GM23338 (cell line): Measurements from ENCODE around the gene CERS3. TPM values are rescaled to one million over a fixed set of nuclear protein-coding genes. Genes with fewer than 3 reads are reported as not detected.
A peak's percentile ranks its signal among the peaks of the same experiment; 100 is the strongest.

ENCODE experiments used
- ATAC-seq: fragments of 200-7000 bp; cut with Tn5 transposase; 3 replicates; pipeline ENCODE4 v1.9.1; 2020
- DNase-seq: peaks from one replicate; pipeline ENCODE4 v3.0.0-alpha.2; 2015; ENCODE audit warnings: low spot score
- H2AFZ ChIP-seq: fragments of 200-600 bp; sonication (generic); 2 replicates; pipeline ENCODE4 v1.8.0; 2016; ENCODE audit warnings: antibody characterized with exemption, mild to moderate bottlenecking, moderate library complexity
- H3F3A ChIP-seq: fragments of 200-600 bp; sonication (generic); replicated peaks from 2 replicates; pipeline ENCODE4 v1.8.0; 2017; ENCODE audit warnings: antibody characterized with exemption, mixed run types, low read depth
- H3K27ac ChIP-seq: fragments of 200-600 bp; sonication (generic); 2 replicates; pipeline ENCODE4 v1.6.1; 2016; ENCODE audit warnings: low read depth
- H3K27me3 ChIP-seq: fragments of 200-600 bp; sonication (generic); 2 replicates; pipeline ENCODE4 v1.8.0; 2016; ENCODE audit warnings: mild to moderate bottlenecking, mixed run types, moderate library complexity; ENCODE audit not compliant: insufficient read depth
- H3K36me3 ChIP-seq: fragments of 200-600 bp; sonication (generic); 2 replicates; pipeline ENCODE4 v1.8.0; 2016; ENCODE audit warnings: mild to moderate bottlenecking; ENCODE audit not compliant: insufficient read depth
- H3K4me1 ChIP-seq: fragments of 200-600 bp; sonication (generic); 2 replicates; pipeline ENCODE4 v1.8.0; 2016; ENCODE audit warnings: mild to moderate bottlenecking, moderate library complexity; ENCODE audit not compliant: insufficient read depth
- H3K4me2 ChIP-seq: fragments of 200-600 bp; sonication (generic); 2 replicates; pipeline ENCODE4 v1.7.1; 2017; ENCODE audit warnings: mixed run types
- H3K4me3 ChIP-seq: fragments of 200-600 bp; sonication (generic); 2 replicates; pipeline ENCODE4 v1.6.1; 2016; ENCODE audit warnings: mixed run types
- H3K79me2 ChIP-seq: fragments of 200-600 bp; sonication (generic); replicated peaks from 2 replicates; pipeline ENCODE4 v1.8.0; 2017; ENCODE audit warnings: mild to moderate bottlenecking; ENCODE audit not compliant: insufficient read depth
- H3K9me2 ChIP-seq: fragments of 200-600 bp; sonication (generic); 2 replicates; pipeline ENCODE4 v1.8.0; 2017; ENCODE audit not compliant: insufficient read depth
- H4K20me1 ChIP-seq: fragments of 200-600 bp; sonication (generic); replicated peaks from 2 replicates; pipeline ENCODE4 v1.8.0; 2017; ENCODE audit warnings: mild to moderate bottlenecking; ENCODE audit not compliant: insufficient read depth
- H3K27ac Mint-ChIP-seq: 2 replicates; pipeline ENCODE4 v1.8.0; 2020; ENCODE audit warnings: inconsistent platforms, mild to moderate bottlenecking, moderate library complexity, mixed read lengths
- H3K27me3 Mint-ChIP-seq: 3 replicates; pipeline ENCODE4 v1.8.0; 2022; ENCODE audit warnings: low read depth, mild to moderate bottlenecking, moderate library complexity, mixed read lengths, inconsistent platforms; ENCODE audit not compliant: insufficient read depth, poor library complexity
- H3K36me3 Mint-ChIP-seq: 3 replicates; pipeline ENCODE4 v1.8.0; 2021; ENCODE audit warnings: low read depth, mild to moderate bottlenecking, inconsistent platforms, moderate library complexity, mixed read lengths
- H3K4me1 Mint-ChIP-seq: 3 replicates; pipeline ENCODE4 v1.8.0; 2020; ENCODE audit warnings: mild to moderate bottlenecking, inconsistent platforms, mixed read lengths
- H3K4me3 Mint-ChIP-seq: 3 replicates; pipeline ENCODE4 v1.8.0; 2021; ENCODE audit warnings: moderate library complexity, mild to moderate bottlenecking, inconsistent platforms, mixed read lengths
- H3K9me3 Mint-ChIP-seq: 3 replicates; pipeline ENCODE4 v1.8.0; 2020; ENCODE audit warnings: moderate library complexity, mild to moderate bottlenecking, inconsistent platforms, mixed read lengths
- CTCF ChIP-seq, 2 experiments: fragments of 200-600 bp in 1 of 2; sonication (generic) in 1 of 2; conservative IDR thresholded peaks; 2 replicates each; pipeline versions ENCODE4 v1.5.1 to v1.6.1; 2016 to 2017; ENCODE audit warnings: antibody characterized with exemption in 2 of 2, low read depth in 2 of 2, mild to moderate bottlenecking in 2 of 2, moderate library complexity in 1 of 2
- EZH2phosphoT487 ChIP-seq: fragments of 200-600 bp; sonication (generic); IDR thresholded peaks from one replicate; pipeline ENCODE4 v1.8.1; 2018; ENCODE audit warnings: antibody characterized with exemption; ENCODE audit not compliant: unreplicated experiment
- JUNB ChIP-seq: IDR thresholded peaks from one replicate; pipeline ENCODE4 v1.6.1; 2016; ENCODE audit warnings: antibody characterized with exemption; ENCODE audit not compliant: unreplicated experiment
- NANOG ChIP-seq: IDR thresholded peaks from 2 replicates; pipeline ENCODE4 v1.6.1; 2016; ENCODE audit warnings: antibody characterized with exemption, borderline replicate concordance
- POLR2AphosphoS5 ChIP-seq: IDR thresholded peaks from 2 replicates; pipeline ENCODE4 v1.6.1; 2016; ENCODE audit warnings: antibody characterized with exemption, low read depth
- STAT1 ChIP-seq: IDR thresholded peaks from one replicate; pipeline ENCODE4 v1.6.1; 2016; ENCODE audit warnings: antibody characterized with exemption; ENCODE audit not compliant: unreplicated experiment
- ZNF114 ChIP-seq: fragments of 250-450 bp; sonication (Bioruptor Pico); IDR thresholded peaks from 2 replicates; pipeline ENCODE4 v1.5.0; 2020; ENCODE audit warnings: mild to moderate bottlenecking, moderate library complexity
- ZNF331 ChIP-seq: fragments of 250-450 bp; sonication (Bioruptor Pico); IDR thresholded peaks from 2 replicates; pipeline ENCODE4 v1.5.0; 2020; ENCODE audit warnings: low read depth, mild to moderate bottlenecking, moderate library complexity
- polyA plus RNA-seq: library from polyadenylated mRNA; unstranded; fragments of >200 nt; fragmentation: Nextera tagmentation; extraction: Ambion mirVana; gene quantifications from 2 replicates; pipeline ENCODE4 v1.2.1, GENCODE V29; 2016
- total RNA-seq: library from RNA; depleted of rRNA; stranded (reverse); fragments of >200 nt; shearing (Covaris generic); gene quantifications from 2 replicates; pipeline ENCODE4 v1.2.3, GENCODE V29; 2014
- TF ChIP-seq, protein P1 (sequence below): IDR thresholded peaks from 2 replicates; pipeline ENCODE4 v1.6.1; 2016; ENCODE audit warnings: antibody characterized with exemption
- TF ChIP-seq, protein P2 (sequence below): IDR thresholded peaks from one replicate; pipeline ENCODE4 v1.6.1; 2018; ENCODE audit warnings: antibody characterized with exemption; ENCODE audit not compliant: unreplicated experiment

The CERS3 gene
- total and polyA plus RNA-seq, 2 experiments from 2014 or later = 1.8 to 2.2 TPM

- ATAC-seq = peak; percentile 87
- Mint-ChIP-seq H3K27ac (no peak overlapping the region), H3K4me3 (peak overlapping the region; percentile 87)
These were observed 155.4 kb downstream of the CERS3 start for GRCh38 chr15:100373120-100373896.

More at GRCh38 chr15:100373120-100373896, 155.4 kb downstream of the CERS3 start:
- Histone ChIP-seq H3K36me3 (no peaks in the 10 kb centered on the region), H4K20me1 (no peaks in the 10 kb centered on the region), H3K4me1 (no peaks in the 10 kb centered on the region), H2AFZ (peak overlapping the region; percentile 94), H3K27me3 (peaks cover 28% of the 10 kb centered on the region), H3K79me2 (no peaks in the 10 kb centered on the region), H3K4me3 (peak overlapping the region; percentile 83), H3K4me2 (peak overlapping the region; percentile 92), H3K9me2 (0 out of 2 replicates have a peak, but pooled peaks cover 4% of the 10 kb centered on the region), H3K27ac (no peak overlapping the region), H3F3A (no peaks in the 10 kb centered on the region)
- Mint-ChIP-seq H3K36me3 (peaks cover 23% of the 10 kb centered on the region), H3K27me3 (peaks cover 20% of the 10 kb centered on the region), H3K9me3 (peaks cover 30% of the 10 kb centered on the region), H3K4me1 (peaks cover 6% of the 10 kb centered on the region; the same call in 2 of the 3 replicates)
- TF ChIP-seq STAT1 = no peak
- no peak for TF ChIP-seq EZH2phosphoT487
- no peak for TF ChIP-seq ZNF114 (CRISPR knock-in tag)
- TF ChIP-seq, protein P1, sequence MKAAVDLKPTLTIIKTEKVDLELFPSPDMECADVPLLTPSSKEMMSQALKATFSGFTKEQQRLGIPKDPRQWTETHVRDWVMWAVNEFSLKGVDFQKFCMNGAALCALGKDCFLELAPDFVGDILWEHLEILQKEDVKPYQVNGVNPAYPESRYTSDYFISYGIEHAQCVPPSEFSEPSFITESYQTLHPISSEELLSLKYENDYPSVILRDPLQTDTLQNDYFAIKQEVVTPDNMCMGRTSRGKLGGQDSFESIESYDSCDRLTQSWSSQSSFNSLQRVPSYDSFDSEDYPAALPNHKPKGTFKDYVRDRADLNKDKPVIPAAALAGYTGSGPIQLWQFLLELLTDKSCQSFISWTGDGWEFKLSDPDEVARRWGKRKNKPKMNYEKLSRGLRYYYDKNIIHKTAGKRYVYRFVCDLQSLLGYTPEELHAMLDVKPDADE = no peak
- TF ChIP-seq, protein P2, sequence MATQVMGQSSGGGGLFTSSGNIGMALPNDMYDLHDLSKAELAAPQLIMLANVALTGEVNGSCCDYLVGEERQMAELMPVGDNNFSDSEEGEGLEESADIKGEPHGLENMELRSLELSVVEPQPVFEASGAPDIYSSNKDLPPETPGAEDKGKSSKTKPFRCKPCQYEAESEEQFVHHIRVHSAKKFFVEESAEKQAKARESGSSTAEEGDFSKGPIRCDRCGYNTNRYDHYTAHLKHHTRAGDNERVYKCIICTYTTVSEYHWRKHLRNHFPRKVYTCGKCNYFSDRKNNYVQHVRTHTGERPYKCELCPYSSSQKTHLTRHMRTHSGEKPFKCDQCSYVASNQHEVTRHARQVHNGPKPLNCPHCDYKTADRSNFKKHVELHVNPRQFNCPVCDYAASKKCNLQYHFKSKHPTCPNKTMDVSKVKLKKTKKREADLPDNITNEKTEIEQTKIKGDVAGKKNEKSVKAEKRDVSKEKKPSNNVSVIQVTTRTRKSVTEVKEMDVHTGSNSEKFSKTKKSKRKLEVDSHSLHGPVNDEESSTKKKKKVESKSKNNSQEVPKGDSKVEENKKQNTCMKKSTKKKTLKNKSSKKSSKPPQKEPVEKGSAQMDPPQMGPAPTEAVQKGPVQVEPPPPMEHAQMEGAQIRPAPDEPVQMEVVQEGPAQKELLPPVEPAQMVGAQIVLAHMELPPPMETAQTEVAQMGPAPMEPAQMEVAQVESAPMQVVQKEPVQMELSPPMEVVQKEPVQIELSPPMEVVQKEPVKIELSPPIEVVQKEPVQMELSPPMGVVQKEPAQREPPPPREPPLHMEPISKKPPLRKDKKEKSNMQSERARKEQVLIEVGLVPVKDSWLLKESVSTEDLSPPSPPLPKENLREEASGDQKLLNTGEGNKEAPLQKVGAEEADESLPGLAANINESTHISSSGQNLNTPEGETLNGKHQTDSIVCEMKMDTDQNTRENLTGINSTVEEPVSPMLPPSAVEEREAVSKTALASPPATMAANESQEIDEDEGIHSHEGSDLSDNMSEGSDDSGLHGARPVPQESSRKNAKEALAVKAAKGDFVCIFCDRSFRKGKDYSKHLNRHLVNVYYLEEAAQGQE = no peak
- TF ChIP-seq ZNF331 (CRISPR knock-in tag) = no peak
- no peak for TF ChIP-seq JUNB
- no peak for TF ChIP-seq NANOG
- no peak for TF ChIP-seq CTCF (conservative IDR thresholded peaks at IDR 0.05; ENCODE audit: low read depth in 2 of 2)
- TF ChIP-seq POLR2AphosphoS5 = no peak
- DNase-seq = no peak
